CD14-positive monocyte (primary cell): Measurements from ENCODE around the gene RAPGEF2. TPM values are rescaled to one million over a fixed set of nuclear protein-coding genes. Genes with fewer than 3 reads are reported as not detected.
A peak's percentile ranks its signal among the peaks of the same experiment; 100 is the strongest.

ENCODE experiments used
- DNase-seq, 3 donors: peaks; one replicate each; pipeline ENCODE4 v3.0.0-alpha.2; 2011 to 2022
- H2AFZ ChIP-seq: 2 replicates; pipeline ENCODE4 v1.6.0; 2012; ENCODE audit warnings: mild to moderate bottlenecking, low read depth, low read length, inconsistent platforms; ENCODE audit not compliant: insufficient read depth, poor library complexity, severe bottlenecking
- H3K27ac ChIP-seq, 2 donors: 1 replicate in 1 of 2; 2 replicates in 1 of 2; pipeline ENCODE4 v1.5.1; 2012 to 2013; ENCODE audit warnings: low read length in 2 of 2, control low read depth in 1 of 2, inconsistent platforms in 1 of 2, low read depth in 1 of 2, mild to moderate bottlenecking in 1 of 2
- H3K27me3 ChIP-seq, 2 donors: one replicate each; pipeline versions ENCODE4 v1.6.0 to v1.6.1; 2011 to 2013; ENCODE audit warnings: low read length in 2 of 2; ENCODE audit not compliant: control insufficient read depth in 2 of 2, insufficient read depth in 2 of 2
- H3K36me3 ChIP-seq, 2 donors: replicated peaks in 1 of 2; 1 replicate in 1 of 2; 2 replicates in 1 of 2; pipeline versions ENCODE4 v1.5.1 to v1.6.1; 2012 to 2013; ENCODE audit warnings: low read length in 2 of 2, control low read depth in 1 of 2, inconsistent platforms in 1 of 2, mild to moderate bottlenecking in 1 of 2; ENCODE audit not compliant: insufficient read depth in 2 of 2, control insufficient read depth in 1 of 2
- H3K4me1 ChIP-seq, 2 donors: 1 replicate in 1 of 2; 2 replicates in 1 of 2; pipeline versions ENCODE4 v1.5.1 to v1.6.1; 2012 to 2013; ENCODE audit warnings: low read length in 2 of 2, control low read depth in 1 of 2, inconsistent platforms in 1 of 2, mild to moderate bottlenecking in 1 of 2, moderate library complexity in 1 of 2; ENCODE audit not compliant: insufficient read depth in 2 of 2, control insufficient read depth in 1 of 2
- H3K4me2 ChIP-seq: replicated peaks from 2 replicates; pipeline ENCODE3; 2012; ENCODE audit warnings: low read length, moderate library complexity, mild to moderate bottlenecking; ENCODE audit not compliant: poor library complexity, severe bottlenecking; ENCODE audit errors: extremely low read depth
- H3K4me3 ChIP-seq, 3 experiments: fragments of 200-600 bp in 1 of 3; sonication (generic) in 1 of 3; replicated peaks in 1 of 3; 1 replicate in 2 of 3; 2 replicates in 1 of 3; pipeline ENCODE4 v1.5.1; 2011 to 2013; ENCODE audit warnings: low read length in 3 of 3, mild to moderate bottlenecking in 3 of 3, control low read depth in 2 of 3, low read depth in 2 of 3, inconsistent platforms in 1 of 3, moderate library complexity in 1 of 3
- H3K79me2 ChIP-seq: 2 replicates; pipeline ENCODE4 v1.6.0; 2012; ENCODE audit warnings: mild to moderate bottlenecking, control low read depth, inconsistent platforms, low read length, moderate library complexity; ENCODE audit not compliant: insufficient read depth
- H3K9ac ChIP-seq: 2 replicates; pipeline ENCODE4 v1.6.0; 2017; ENCODE audit warnings: low read length, mild to moderate bottlenecking; ENCODE audit not compliant: insufficient read depth, poor library complexity, severe bottlenecking
- H3K9me3 ChIP-seq, 2 donors: replicated peaks in 1 of 2; 1 replicate in 1 of 2; 2 replicates in 1 of 2; pipeline versions ENCODE4 v1.5.1 to v1.6.1; 2012 to 2013; ENCODE audit warnings: low read length in 2 of 2, control low read depth in 1 of 2; ENCODE audit not compliant: control insufficient read depth in 1 of 2, insufficient read depth in 1 of 2
- H4K20me1 ChIP-seq: 2 replicates; pipeline ENCODE4 v1.6.0; 2012; ENCODE audit warnings: mild to moderate bottlenecking, low read length, control low read depth, moderate library complexity; ENCODE audit not compliant: insufficient read depth
- H3K27ac Mint-ChIP-seq, 7 donors: one replicate each; pipeline ENCODE4 v1.8.0; 2020; ENCODE audit warnings: mild to moderate bottlenecking in 7 of 7, mixed read lengths in 7 of 7, moderate library complexity in 6 of 7, inconsistent platforms in 2 of 7
- H3K27me3 Mint-ChIP-seq, 3 donors: one replicate each; pipeline ENCODE4 v1.8.0; 2021 to 2022; ENCODE audit warnings: low read depth in 3 of 3, mild to moderate bottlenecking in 3 of 3, mixed read lengths in 3 of 3, moderate library complexity in 3 of 3, inconsistent platforms in 1 of 3
- H3K36me3 Mint-ChIP-seq, 2 donors: one replicate each; pipeline ENCODE4 v1.8.0; 2020; ENCODE audit warnings: mixed read lengths in 2 of 2, inconsistent platforms in 1 of 2, mild to moderate bottlenecking in 1 of 2
- H3K4me1 Mint-ChIP-seq: one replicate; pipeline ENCODE4 v1.8.0; 2020; ENCODE audit warnings: mild to moderate bottlenecking, mixed read lengths
- H3K4me3 Mint-ChIP-seq, 2 donors: one replicate each; pipeline ENCODE4 v1.8.0; 2020; ENCODE audit warnings: mild to moderate bottlenecking in 2 of 2, mixed read lengths in 2 of 2, moderate library complexity in 1 of 2
- H3K9me3 Mint-ChIP-seq, 7 donors: one replicate each; pipeline ENCODE4 v1.8.0; 2020 to 2022; ENCODE audit warnings: mixed read lengths in 7 of 7, mild to moderate bottlenecking in 6 of 7, moderate library complexity in 6 of 7, inconsistent platforms in 2 of 7
- WGBS: methylation state at CpG from one replicate; pipeline ENCODE4 v1.1.5; 2013; ENCODE audit warnings: missing lambda C conversion rate; ENCODE audit not compliant: insufficient coverage; 5-methylcytosine and 5-hydroxymethylcytosine counted together
- intact Hi-C, 2 donors: fragments of 100-400 bp; cut with micrococcal nuclease; formaldehyde crosslinking; loops; one replicate each; pipeline versions ENCODE4 v1.15.0 to v1.15.1; 2023
- polyA plus RNA-seq, 3 donors: library from polyadenylated mRNA; depleted of rRNA in 1 of 3; unstranded in 2 of 3; stranded (reverse) in 1 of 3; fragments of 300-500 nt in 2 of 3; fragments of >200 nt in 1 of 3; fragmentation: Illumina TruSeq in 2 of 3; gene quantifications; 1 replicate in 2 of 3; 2 replicates in 1 of 3; pipeline ENCODE4 v1.2.3, GENCODE V29; 2012 to 2021
- TF ChIP-seq, protein P1 (sequence below): fragments of 200-600 bp; IDR thresholded peaks from one replicate; pipeline ENCODE4 v1.8.0; 2022; ENCODE audit warnings: antibody characterized with exemption, mild to moderate bottlenecking

RAPGEF2 gene
- polyA plus RNA-seq, 3 donors, result 1.5 to 29.8 (median 2.0) TPM

DNA sequence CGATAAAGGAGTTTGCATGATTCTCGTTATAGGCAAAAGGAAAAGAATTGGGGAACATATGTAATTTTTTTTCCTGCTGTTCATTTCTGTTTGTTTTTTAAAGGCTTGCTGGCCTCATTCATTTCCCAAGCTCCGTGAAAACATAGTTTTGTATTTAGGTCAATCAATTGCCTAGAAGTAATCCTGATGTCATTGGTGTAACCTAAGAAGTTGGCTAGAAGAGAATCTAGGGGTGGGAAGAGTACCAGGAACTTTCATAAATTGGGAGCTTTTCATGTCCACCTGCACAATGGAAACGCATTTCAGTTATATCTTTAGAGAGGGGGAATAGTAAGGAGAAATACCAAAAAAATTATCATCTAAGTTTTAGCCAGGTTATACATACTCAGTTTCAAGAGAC lies 3.8 kb downstream of the RAPGEF2 start:
- Histone ChIP-seq H2AFZ (no peak overlapping the region), H3K4me2 (peak overlapping the region; percentile 89), H3K36me3 (no peaks in the 10 kb centered on the region), H3K27ac (no peak overlapping the region), H3K79me2 (peaks cover 79% of the 10 kb centered on the region), H3K9me3 (no peaks in the 10 kb centered on the region), H3K4me3 (no peak overlapping the region), H3K9ac (no peak overlapping the region), H4K20me1 (peaks cover 76% of the 10 kb centered on the region), H3K4me1 (peaks cover 29 to 43% of the 10 kb centered on the region in 2 donors), H3K27me3 (peaks cover 3 to 7% of the 10 kb centered on the region in 2 donors)
- intact Hi-C loops, result loop anchor here in 1 of 2 donors (10.0 kb wide), 1 partner anchor 68 kb away; no protein-coding TSS in a partner anchor
- peak overlapping the region in 1 of 2 donors; percentile 12 for H3K4me3 Mint-ChIP-seq
- H3K27me3 Mint-ChIP-seq, result peaks cover 7 to 13% (median 12%) of the 10 kb centered on the region in 3 donors
- H3K4me1 Mint-ChIP-seq, result peaks cover 48% of the 10 kb centered on the region
- TF ChIP-seq, protein P1, sequence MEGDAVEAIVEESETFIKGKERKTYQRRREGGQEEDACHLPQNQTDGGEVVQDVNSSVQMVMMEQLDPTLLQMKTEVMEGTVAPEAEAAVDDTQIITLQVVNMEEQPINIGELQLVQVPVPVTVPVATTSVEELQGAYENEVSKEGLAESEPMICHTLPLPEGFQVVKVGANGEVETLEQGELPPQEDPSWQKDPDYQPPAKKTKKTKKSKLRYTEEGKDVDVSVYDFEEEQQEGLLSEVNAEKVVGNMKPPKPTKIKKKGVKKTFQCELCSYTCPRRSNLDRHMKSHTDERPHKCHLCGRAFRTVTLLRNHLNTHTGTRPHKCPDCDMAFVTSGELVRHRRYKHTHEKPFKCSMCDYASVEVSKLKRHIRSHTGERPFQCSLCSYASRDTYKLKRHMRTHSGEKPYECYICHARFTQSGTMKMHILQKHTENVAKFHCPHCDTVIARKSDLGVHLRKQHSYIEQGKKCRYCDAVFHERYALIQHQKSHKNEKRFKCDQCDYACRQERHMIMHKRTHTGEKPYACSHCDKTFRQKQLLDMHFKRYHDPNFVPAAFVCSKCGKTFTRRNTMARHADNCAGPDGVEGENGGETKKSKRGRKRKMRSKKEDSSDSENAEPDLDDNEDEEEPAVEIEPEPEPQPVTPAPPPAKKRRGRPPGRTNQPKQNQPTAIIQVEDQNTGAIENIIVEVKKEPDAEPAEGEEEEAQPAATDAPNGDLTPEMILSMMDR, result no peak
- H3K27ac Mint-ChIP-seq, result no peak overlapping the region
- no peak for DNase-seq
- peaks cover 3 to 11% of the 10 kb centered on the region in 2 donors for H3K36me3 Mint-ChIP-seq
- H3K9me3 Mint-ChIP-seq, result no peaks in the 10 kb centered on the region
- 0% methylated on average over 1 of the region's 4 CpGs for WGBS

DNA sequence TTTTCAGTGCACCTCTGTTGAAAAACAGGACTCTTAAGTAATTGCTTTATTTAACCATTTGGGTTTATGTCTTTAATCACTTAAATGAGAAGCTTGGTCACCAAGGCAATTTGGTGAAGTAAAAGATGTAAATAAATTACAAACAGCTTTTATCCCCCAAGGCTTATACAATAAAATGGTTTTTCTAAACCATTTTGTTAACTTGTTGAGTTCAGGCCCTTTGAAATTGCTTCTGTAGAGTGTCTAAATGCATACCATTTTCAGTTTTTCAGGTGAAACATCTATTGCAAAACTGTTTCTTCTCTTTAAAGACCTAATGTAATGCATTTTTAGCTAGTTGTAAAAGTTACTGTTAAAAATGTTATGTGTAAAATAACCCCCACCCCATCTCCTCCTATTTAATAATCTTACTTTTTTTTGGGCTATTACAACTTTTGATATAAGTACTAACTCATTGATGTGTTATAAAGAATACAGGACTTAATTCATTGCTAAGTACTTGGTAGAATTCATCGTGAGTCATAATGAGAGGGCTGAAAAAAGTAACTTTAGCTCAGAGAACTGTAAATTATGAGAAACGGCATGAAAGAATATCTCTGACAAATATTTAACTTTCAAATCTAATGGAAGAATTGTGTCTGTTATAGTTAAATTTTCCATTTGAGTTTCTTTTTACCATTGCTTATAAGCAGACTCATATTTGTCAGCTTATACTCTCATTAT lies 4.5 kb downstream of the RAPGEF2 start:
- no peak overlapping the region for H3K4me3 Mint-ChIP-seq
- Histone ChIP-seq H3K4me3 (no peak overlapping the region), H3K36me3 (no peaks in the 10 kb centered on the region), H4K20me1 (peaks cover 83% of the 10 kb centered on the region), H3K79me2 (peaks cover 87% of the 10 kb centered on the region), H3K27ac (no peak overlapping the region), H3K9ac (no peak overlapping the region), H3K27me3 (peaks cover 0 to under 1% of the 10 kb centered on the region in 2 donors), H3K9me3 (no peaks in the 10 kb centered on the region), H3K4me1 (peaks cover 25 to 38% of the 10 kb centered on the region in 2 donors), H2AFZ (no peak overlapping the region), H3K4me2 (no peak overlapping the region)
- H3K36me3 Mint-ChIP-seq, result peaks cover 3 to 6% of the 10 kb centered on the region in 2 donors
- no CpG with 5 or more reads among the region's 2 CpGs for WGBS
- H3K27me3 Mint-ChIP-seq, result peaks cover under 1 to 6% (median 4%) of the 10 kb centered on the region in 3 donors
- DNase-seq, result no peak
- intact Hi-C loops, result loop anchor here in 1 of 2 donors (10.0 kb wide), 1 partner anchor 67 kb away; no protein-coding TSS in a partner anchor
- no peak overlapping the region for H3K27ac Mint-ChIP-seq
- TF ChIP-seq, protein P1, result no peak
- no peaks in the 10 kb centered on the region for H3K9me3 Mint-ChIP-seq
- H3K4me1 Mint-ChIP-seq, result peaks cover 42% of the 10 kb centered on the region
